BE2C (cell line): ENCODE measurements around the gene ALG5.

Experiments used
- DNase-seq: peaks from one replicate; pipeline ENCODE4 v3.0.0-alpha.2; 2020
- H3K27me3 ChIP-seq: fragments of 250-450 bp; sonication (Bioruptor Pico); 2 replicates; pipeline ENCODE4 v1.5.1; 2020; ENCODE audit warnings: mild to moderate bottlenecking
- H3K36me3 ChIP-seq: fragments of 250-450 bp; sonication (Bioruptor Pico); 2 replicates; pipeline ENCODE4 v1.5.1; 2020; ENCODE audit warnings: mild to moderate bottlenecking
- H3K4me1 ChIP-seq: fragments of 250-450 bp; sonication (Bioruptor Pico); 2 replicates; pipeline ENCODE4 v1.5.1; 2020
- H3K4me3 ChIP-seq: 2 replicates; pipeline ENCODE4 v1.5.1; 2011; ENCODE audit warnings: low read depth, low read length
- H3K9me3 ChIP-seq: fragments of 250-450 bp; sonication (Bioruptor Pico); 2 replicates; pipeline ENCODE4 v1.5.1; 2020
- CTCF ChIP-seq: IDR thresholded peaks from 2 replicates; pipeline ENCODE4 v1.5.1; 2012; ENCODE audit warnings: mild to moderate bottlenecking, low read depth, low read length

The ALG5 gene

GRCh38 chr13:36912369-36912768, 86.8 kb downstream of the ALG5 start:
- peaks cover 36% of the 10 kb centered on the region for H3K4me1 ChIP-seq
- H3K4me3 ChIP-seq = no peak overlapping the region
- no peaks in the 10 kb centered on the region for H3K9me3 ChIP-seq
- H3K27me3 ChIP-seq = no peaks in the 10 kb centered on the region
- H3K36me3 ChIP-seq = peaks cover 5% of the 10 kb centered on the region
- DNase-seq = no peak
- TF ChIP-seq CTCF = no peak

GRCh38 chr13:36910545-36910944, 88.6 kb downstream of the ALG5 start:
- H3K27me3 ChIP-seq = no peaks in the 10 kb centered on the region
- DNase-seq = peak; percentile 70
- no peak overlapping the region for H3K4me3 ChIP-seq
- TF ChIP-seq CTCF = no peak
- H3K36me3 ChIP-seq = peaks cover 19% of the 10 kb centered on the region
- H3K9me3 ChIP-seq = no peaks in the 10 kb centered on the region
- H3K4me1 ChIP-seq = peaks cover 39% of the 10 kb centered on the region

GRCh38 chr13:36907821-36908220, 91.3 kb downstream of the ALG5 start:
- H3K36me3 ChIP-seq = peaks cover 19% of the 10 kb centered on the region
- no peak for TF ChIP-seq CTCF
- H3K9me3 ChIP-seq = no peaks in the 10 kb centered on the region
- no peaks in the 10 kb centered on the region for H3K27me3 ChIP-seq
- peak; percentile 51 for DNase-seq
- H3K4me3 ChIP-seq = no peak overlapping the region
- H3K4me1 ChIP-seq = peaks cover 39% of the 10 kb centered on the region

GRCh38 chr13:36907266-36907665, 91.9 kb downstream of the ALG5 start:
- Histone ChIP-seq H3K36me3 (peaks cover 21% of the 10 kb centered on the region), H3K9me3 (no peaks in the 10 kb centered on the region), H3K4me1 (peaks cover 37% of the 10 kb centered on the region), H3K27me3 (no peaks in the 10 kb centered on the region), H3K4me3 (no peak overlapping the region)
- TF ChIP-seq CTCF = no peak
- no peak for DNase-seq

- Histone ChIP-seq H3K27me3 (no peaks in the 10 kb centered on the region), H3K4me1 (peaks cover 36% of the 10 kb centered on the region), H3K4me3 (no peak overlapping the region), H3K36me3 (peaks cover 29% of the 10 kb centered on the region), H3K9me3 (no peaks in the 10 kb centered on the region)
- no peak for DNase-seq
- TF ChIP-seq CTCF = no peak
These were observed 93.2 kb downstream of the ALG5 start for GRCh38 chr13:36905944-36906343.

GRCh38 chr13:36903925-36904595, 95.1 kb downstream of the ALG5 start:
- Histone ChIP-seq H3K9me3 (0 out of 2 replicates have a peak, but pooled peaks cover 5% of the 10 kb centered on the region), H3K36me3 (peaks cover 35% of the 10 kb centered on the region), H3K27me3 (no peaks in the 10 kb centered on the region), H3K4me1 (peaks cover 28% of the 10 kb centered on the region), H3K4me3 (no peak overlapping the region; the same call in 1 of the 2 replicates)
- DNase-seq = peak; percentile 53
- no peak for TF ChIP-seq CTCF
